ENCODE data around the gene TLX2. TPM values are rescaled to one million over a fixed set of nuclear protein-coding genes. Genes with fewer than 3 reads are reported as not detected.

Gene TLX2
- total and polyA plus RNA-seq, 2 of the 8 experiments (the other 6 are each of a cell fraction or from before 2014, with no cell fraction given), result 0.06 to 0.17 TPM

DNA sequence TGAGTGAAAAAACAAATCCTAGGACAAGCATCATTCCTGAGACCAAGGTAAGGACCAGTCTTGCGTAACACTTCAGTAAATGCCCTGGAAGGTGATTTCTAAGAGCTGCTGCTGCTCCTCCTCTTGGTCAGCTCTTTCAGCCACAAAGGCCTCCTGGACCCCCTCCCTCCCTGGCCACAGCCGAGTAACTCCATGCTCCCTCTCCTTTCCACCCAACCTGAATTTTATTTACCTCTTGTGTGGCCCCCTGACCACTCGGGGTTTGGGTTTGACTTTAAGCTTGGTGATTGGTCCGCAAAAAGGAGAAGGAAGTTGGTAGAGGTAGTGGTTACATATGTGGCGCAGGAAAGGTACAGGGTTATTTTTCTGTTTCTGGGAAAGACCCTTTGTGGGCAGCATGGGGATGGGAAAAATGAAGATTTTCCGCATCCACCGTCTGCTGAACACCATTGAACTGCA is 24.7 kb downstream of the TLX2 start:
- FAIRE-seq, result no peak
- WGBS, 2 experiments (ENCODE audit: extremely low coverage in 1 of 2, insufficient coverage in 1 of 2, insufficient read length in 1 of 2, insufficient replicate concordance in 2 of 2, low coverage in 1 of 2, low lambda C conversion rate in 2 of 2, missing lambda C conversion rate in 1 of 2), result 90% methylated on average over 7 of the region's 7 CpGs; no CpG with 5 or more reads in 1 of the 2 experiments
- peaks cover 0 to 4% (median 1%) of the 10 kb centered on the region in 4 experiments; a peak in 3 of 8 replicates for H3K36me3 ChIP-seq (ENCODE audit: control insufficient read depth in 2 of 4, insufficient read depth in 4 of 4, low read length in 3 of 4)

More for the DNA sequence above, 24.7 kb downstream of the TLX2 start:
- Histone ChIP-seq H2BK120ac (replicated peaks; ENCODE audit: low read depth, low read length) (no peak overlapping the region), H2AFZ (ENCODE audit: low read length) (no peak overlapping the region), H3K4ac (replicated peaks; ENCODE audit: insufficient read length, low read depth, low read length) (no peak overlapping the region), H4K20me1 (replicated peaks in 1 of 2; ENCODE audit: control insufficient read depth in 1 of 2, insufficient read depth in 2 of 2, low read length in 2 of 2) (peaks cover 3 to 7% of the 10 kb centered on the region in 2 experiments), H3K23me2 (ENCODE audit: low read depth, low read length) (no peaks in the 10 kb centered on the region; the same call in 1 of the 2 replicates), H3K9ac (replicated peaks in 1 of 4; ENCODE audit: extremely low read depth in 1 of 4, low read depth in 3 of 4, low read length in 3 of 4) (no peak overlapping the region), H3K4me2 (ENCODE audit: insufficient read depth in 1 of 2, low read depth in 2 of 2, low read length in 2 of 2) (no peak overlapping the region), H2BK20ac (ENCODE audit: low read length) (no peak overlapping the region), H2AK5ac (ENCODE audit: low read depth, low read length) (no peak overlapping the region), H4K91ac (replicated peaks; ENCODE audit: insufficient read length, low read length) (no peak overlapping the region), H4K5ac (ENCODE audit: insufficient read length, low read depth, low read length) (no peak overlapping the region), H2BK5ac (ENCODE audit: low read depth, low read length) (no peak overlapping the region), H3K23ac (ENCODE audit: insufficient read length) (no peak overlapping the region), H4K8ac (ENCODE audit: extremely low read depth, insufficient read depth, low read length) (no peak overlapping the region), H3K79me2 (ENCODE audit: control insufficient read depth in 1 of 2, insufficient read depth in 2 of 2, low read length in 2 of 2) (no peaks in the 10 kb centered on the region), H3K4me3 (ENCODE audit: extremely low read depth in 1 of 4, insufficient read depth in 2 of 4, low read depth in 3 of 4, low read length in 4 of 4) (no peak overlapping the region), H3K56ac (replicated peaks; ENCODE audit: insufficient read length, low read depth, low read length) (no peak overlapping the region), H2BK15ac (ENCODE audit: low read length) (no peak overlapping the region), H3K27ac (ENCODE audit: low read depth, low read length) (no peak overlapping the region), H3K4me1 (replicated peaks in 1 of 4; ENCODE audit: control insufficient read depth in 3 of 4, insufficient read depth in 4 of 4, low read length in 3 of 4) (no peaks in the 10 kb centered on the region; a peak in 1 of 7 replicates), H3K79me1 (ENCODE audit: low read depth, low read length) (no peaks in the 10 kb centered on the region), H2BK12ac (ENCODE audit: low read depth, low read length) (no peak overlapping the region), H3K14ac (ENCODE audit: insufficient read length) (no peak overlapping the region), H3K9me3 (ENCODE audit: insufficient read depth in 2 of 2, low read depth in 1 of 2, low read length in 1 of 2) (no peaks in the 10 kb centered on the region), H3K18ac (ENCODE audit: extremely low read depth, low read length) (no peak overlapping the region), H3K27me3 (replicated peaks in 1 of 4; ENCODE audit: control insufficient read depth in 3 of 4, extremely low read depth in 1 of 4, insufficient read depth in 3 of 4, low read length in 3 of 4) (no peaks in the 10 kb centered on the region; a peak in 1 of 7 replicates)
- TF ChIP-seq SP1 (IDR thresholded peaks at IDR 0.05; ENCODE audit: low read depth, low read length), result no peak
- no peak for TF ChIP-seq EZH2 (IDR thresholded peaks at IDR 0.05; ENCODE audit: low read depth, low read length, severe bottlenecking)
- TF ChIP-seq CTBP2 (IDR thresholded peaks at IDR 0.05; ENCODE audit: borderline replicate concordance, insufficient read depth, insufficient read length, low read length), result no peak
- peak; percentile 90 for TF ChIP-seq CEBPB (IDR thresholded peaks at IDR 0.05; ENCODE audit: low read depth, low read length)
- TF ChIP-seq JUND (IDR thresholded peaks at IDR 0.05; ENCODE audit: low read length), result no peak
- CTCF ChIA-PET (ENCODE audit: partially characterized antibody), result interaction anchor here (1.0 to 1.7 kb wide), 5 partner anchors 9 to 63 kb away, joined by 3 to 4 read pairs (median 3); partner anchors contain the start of genes AUP1 and HTRA2
- no peak for DNase-seq (ENCODE audit: low read depth in 1 of 2, low spot score in 2 of 2)
- POLR2A ChIA-PET (ENCODE audit: partially characterized antibody), result interaction anchor here (1.0 to 2.9 kb wide), 8 partner anchors 9 to 117 kb away, joined by 3 to 19 read pairs (median 4); partner anchors contain the start of genes AUP1, C2orf81, CCDC142 and HTRA2

Data from H1 (cell line).